Breast epithelium (tissue), 4 donors: ENCODE data around the gene HTRA2. TPM values are rescaled to one million over a fixed set of nuclear protein-coding genes. Genes with fewer than 3 reads are reported as not detected.
A peak's percentile ranks its signal among the peaks of the same experiment; 100 is the strongest.

Experiments
- DNase-seq, 2 donors: peaks; one replicate each; pipeline ENCODE4 v3.0.0-alpha.2; 2019; ENCODE audit warnings: low spot score in 2 of 2
- H3K27ac ChIP-seq, 2 donors: fragments of 200-600 bp; sonication (generic) in 1 of 2; one replicate each; pipeline ENCODE4 v1.5.1; 2016 to 2019; ENCODE audit warnings: mild to moderate bottlenecking in 1 of 2
- H3K27me3 ChIP-seq, 2 donors: fragments of 200-600 bp; sonication (generic) in 1 of 2; one replicate each; pipeline versions ENCODE4 v1.5.1 to v1.6.0; 2017 to 2019; ENCODE audit warnings: control low read depth in 1 of 2, mild to moderate bottlenecking in 1 of 2
- H3K36me3 ChIP-seq: fragments of 200-600 bp; one replicate; pipeline ENCODE4 v1.5.1; 2019
- H3K4me1 ChIP-seq, 2 donors: fragments of 200-600 bp; sonication (generic); one replicate each; pipeline ENCODE4 v1.5.1; 2016 to 2019; ENCODE audit warnings: control low read depth in 1 of 2
- H3K4me3 ChIP-seq, 3 donors: fragments of 200-600 bp; sonication (generic); 1 replicate in 2 of 3; 2 replicates in 1 of 3; pipeline ENCODE4 v1.5.1; 2016 to 2019; ENCODE audit warnings: mild to moderate bottlenecking in 3 of 3, moderate library complexity in 2 of 3
- H3K9me3 ChIP-seq, 2 donors: fragments of 200-600 bp; sonication (generic) in 1 of 2; one replicate each; pipeline ENCODE4 v1.5.1; 2016 to 2019; ENCODE audit warnings: control low read depth in 1 of 2
- POLR2A ChIP-seq: fragments of 450-650 bp; IDR thresholded peaks from one replicate; pipeline ENCODE4 v1.6.1; 2016; ENCODE audit warnings: antibody characterized with exemption, mild to moderate bottlenecking, moderate library complexity
- POLR2AphosphoS5 ChIP-seq, 3 donors: sonication (generic); formaldehyde crosslinking; IDR thresholded peaks; one replicate each; pipeline ENCODE4 v1.6.1; 2017; ENCODE audit warnings: antibody characterized with exemption in 3 of 3
- intact Hi-C: fragments of 100-400 bp; cut with DNase I; formaldehyde crosslinking; loops from one replicate; pipeline ENCODE4 v1.15.1; 2023; ENCODE audit warnings: low total_unique reads
- total RNA-seq, 3 donors: library from RNA; depleted of rRNA; stranded (reverse); fragments of >200 nt; gene quantifications; one replicate each; pipeline ENCODE4 v1.1.0, GENCODE V29; 2016
- TF ChIP-seq, protein P1 (sequence below), 3 donors: fragments of 450-650 bp; IDR thresholded peaks; one replicate each; pipeline ENCODE4 v1.5.1; 2016 to 2017; ENCODE audit warnings: antibody characterized with exemption in 3 of 3, mild to moderate bottlenecking in 3 of 3, moderate library complexity in 3 of 3

Gene HTRA2
- total RNA-seq, 3 donors from 2014 or later, result 32.1 to 34.5 (median 32.5) TPM

DNA sequence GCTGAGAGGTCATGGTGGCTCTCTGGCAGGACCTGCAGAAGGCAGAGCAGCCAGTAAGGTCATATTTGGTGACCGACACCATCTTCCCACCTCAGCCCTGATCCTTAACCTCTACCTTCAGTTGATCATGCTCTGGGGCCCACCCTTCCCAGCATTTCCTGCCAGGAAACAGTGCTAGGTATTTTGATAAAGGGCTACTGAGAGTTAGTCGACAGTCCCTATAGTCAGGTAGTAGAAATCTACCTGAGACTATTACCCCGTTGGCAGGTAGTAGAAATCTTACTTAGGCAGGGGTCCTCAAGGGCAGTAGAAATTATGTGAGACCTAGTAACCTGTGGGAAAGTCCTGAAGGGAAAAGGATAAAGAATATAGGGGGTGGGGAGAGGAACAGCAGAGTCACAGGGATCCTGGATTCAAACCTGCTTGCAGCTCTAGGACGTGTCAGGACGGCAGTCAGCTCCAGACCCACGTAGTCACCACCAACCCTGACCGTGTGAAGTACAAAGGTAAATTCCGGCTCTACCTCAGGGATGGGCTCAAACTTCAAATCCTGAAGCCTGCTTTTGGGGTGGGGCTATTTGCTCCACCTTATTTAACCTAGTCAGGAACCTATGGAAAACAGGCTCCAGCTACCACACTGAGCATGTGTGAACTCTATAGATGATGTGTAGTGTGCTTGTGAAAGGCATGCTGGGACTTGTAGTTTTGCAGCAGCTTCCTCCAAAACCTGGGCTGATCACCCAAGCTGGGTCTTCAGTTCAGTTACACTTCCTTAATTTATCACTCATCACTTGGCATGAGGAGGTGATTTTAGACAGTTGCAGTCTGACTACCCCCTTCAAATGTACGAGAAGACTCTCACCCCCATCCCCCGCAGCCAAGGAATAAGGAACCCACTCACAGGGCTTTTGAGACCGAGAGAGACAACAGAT is 3.8 kb upstream of the HTRA2 start, which contains the start of gene DQX1:
DQX1 (minus strand) TSS at position 515 of the 932 bp plus-strand sequence; CDS start at position 13, 502 bp downstream.
- intact Hi-C loops, result no loop called here
- Histone ChIP-seq H3K27me3 (peaks cover 0 to 2% of the 10 kb centered on the region in 2 donors), H3K4me3 (no peak within 1 kb of the TSS), H3K4me1 (peaks cover 0 to 12% of the 10 kb centered on the region in 2 donors), H3K9me3 (no peaks in the 10 kb centered on the region), H3K27ac (no peak within 1 kb of the TSS), H3K36me3 (no peaks in the 10 kb centered on the region)
- no peak for TF ChIP-seq POLR2AphosphoS5 (IDR thresholded peaks at IDR 0.05)
- TF ChIP-seq POLR2A, result no peak
- TF ChIP-seq, protein P1, sequence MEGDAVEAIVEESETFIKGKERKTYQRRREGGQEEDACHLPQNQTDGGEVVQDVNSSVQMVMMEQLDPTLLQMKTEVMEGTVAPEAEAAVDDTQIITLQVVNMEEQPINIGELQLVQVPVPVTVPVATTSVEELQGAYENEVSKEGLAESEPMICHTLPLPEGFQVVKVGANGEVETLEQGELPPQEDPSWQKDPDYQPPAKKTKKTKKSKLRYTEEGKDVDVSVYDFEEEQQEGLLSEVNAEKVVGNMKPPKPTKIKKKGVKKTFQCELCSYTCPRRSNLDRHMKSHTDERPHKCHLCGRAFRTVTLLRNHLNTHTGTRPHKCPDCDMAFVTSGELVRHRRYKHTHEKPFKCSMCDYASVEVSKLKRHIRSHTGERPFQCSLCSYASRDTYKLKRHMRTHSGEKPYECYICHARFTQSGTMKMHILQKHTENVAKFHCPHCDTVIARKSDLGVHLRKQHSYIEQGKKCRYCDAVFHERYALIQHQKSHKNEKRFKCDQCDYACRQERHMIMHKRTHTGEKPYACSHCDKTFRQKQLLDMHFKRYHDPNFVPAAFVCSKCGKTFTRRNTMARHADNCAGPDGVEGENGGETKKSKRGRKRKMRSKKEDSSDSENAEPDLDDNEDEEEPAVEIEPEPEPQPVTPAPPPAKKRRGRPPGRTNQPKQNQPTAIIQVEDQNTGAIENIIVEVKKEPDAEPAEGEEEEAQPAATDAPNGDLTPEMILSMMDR (IDR thresholded peaks at IDR 0.05), result no peak
- DNase-seq, result no peak

GRCh38 chr2:74526649-74527230 is 3.0 kb upstream of the HTRA2 start:
- TF ChIP-seq POLR2AphosphoS5 (IDR thresholded peaks at IDR 0.05) (no peak), POLR2A (no peak)
- TF ChIP-seq, protein P1 (IDR thresholded peaks at IDR 0.05), result no peak
- no peak for DNase-seq
- Histone ChIP-seq H3K4me1 (peaks cover 0 to 18% of the 10 kb centered on the region in 2 donors), H3K9me3 (no peaks in the 10 kb centered on the region), H3K4me3 (no peak overlapping the region), H3K27me3 (no peaks in the 10 kb centered on the region), H3K36me3 (no peaks in the 10 kb centered on the region), H3K27ac (no peak overlapping the region)
- intact Hi-C loops, result no loop called here

DNA sequence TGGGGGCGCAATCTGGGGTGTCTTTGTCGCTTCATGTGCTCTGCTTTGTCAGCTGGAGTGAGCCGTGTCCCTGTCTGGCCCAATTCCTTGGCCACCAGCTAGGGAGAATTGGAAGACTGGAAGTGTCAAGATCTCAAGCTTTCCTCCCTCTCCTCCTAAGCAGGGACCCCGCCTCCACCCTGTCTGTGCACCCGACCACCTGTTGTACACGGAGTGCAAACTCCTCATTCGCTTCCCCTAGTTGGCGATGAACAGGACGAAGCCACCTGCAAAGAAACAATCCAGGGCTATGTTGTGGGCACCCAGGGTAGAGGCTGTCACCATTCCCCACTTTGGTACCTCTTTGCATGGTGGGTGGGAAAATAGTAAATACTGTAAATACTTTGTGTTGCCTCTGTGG is 2.0 kb upstream of the HTRA2 start:
- Histone ChIP-seq H3K27ac (no peak overlapping the region), H3K4me3 (no peak overlapping the region), H3K4me1 (peaks cover 0 to 18% of the 10 kb centered on the region in 2 donors), H3K9me3 (no peaks in the 10 kb centered on the region), H3K27me3 (no peaks in the 10 kb centered on the region), H3K36me3 (no peaks in the 10 kb centered on the region)
- no peak for DNase-seq
- intact Hi-C loops, result no loop called here
- TF ChIP-seq POLR2A, result no peak
- no peak for TF ChIP-seq POLR2AphosphoS5 (IDR thresholded peaks at IDR 0.05)
- TF ChIP-seq, protein P1 (IDR thresholded peaks at IDR 0.05), result no peak

- Histone ChIP-seq H3K36me3 (no peaks in the 10 kb centered on the region), H3K27ac (peak overlapping the region; percentile 90 to 92), H3K27me3 (no peaks in the 10 kb centered on the region), H3K9me3 (no peaks in the 10 kb centered on the region), H3K4me3 (peak overlapping the region; percentile 75 to 92 (median 77)), H3K4me1 (peaks cover 0 to 18% of the 10 kb centered on the region in 2 donors)
- intact Hi-C loops, result no loop called here
- TF ChIP-seq, protein P1 (IDR thresholded peaks at IDR 0.05), result no peak
- TF ChIP-seq POLR2A (no peak), POLR2AphosphoS5 (IDR thresholded peaks at IDR 0.05) (no peak)
- no peak for DNase-seq
Measured at GRCh38 chr2:74528600-74529356, 955 bp upstream of the HTRA2 start.
